Ovary (tissue), 3 donors: ENCODE data around the gene PALD1.

ENCODE experiments used
- EP300 ChIP-seq: sonication (generic); formaldehyde crosslinking; IDR thresholded peaks from one replicate; pipeline ENCODE4 v1.6.1; 2017; ENCODE audit warnings: antibody characterized with exemption
- POLR2A ChIP-seq: fragments of 450-650 bp; IDR thresholded peaks from one replicate; pipeline ENCODE4 v1.6.1; 2017; ENCODE audit warnings: antibody characterized with exemption, mild to moderate bottlenecking, moderate library complexity
- TF ChIP-seq, protein P1 (sequence below), 3 donors: fragments of 450-650 bp in 2 of 3; fragments of 200-600 bp in 1 of 3; IDR thresholded peaks; one replicate each; pipeline versions ENCODE4 v1.5.1 to v1.8.0; 2016 to 2022; ENCODE audit warnings: antibody characterized with exemption in 3 of 3, mild to moderate bottlenecking in 1 of 3
- donor health status: DM: no; HTN: no; CAD: no.

GRCh38 chr10:70542565-70542938 is 64.0 kb downstream of the PALD1 start:
- TF ChIP-seq POLR2A: no peak
- TF ChIP-seq, protein P1, sequence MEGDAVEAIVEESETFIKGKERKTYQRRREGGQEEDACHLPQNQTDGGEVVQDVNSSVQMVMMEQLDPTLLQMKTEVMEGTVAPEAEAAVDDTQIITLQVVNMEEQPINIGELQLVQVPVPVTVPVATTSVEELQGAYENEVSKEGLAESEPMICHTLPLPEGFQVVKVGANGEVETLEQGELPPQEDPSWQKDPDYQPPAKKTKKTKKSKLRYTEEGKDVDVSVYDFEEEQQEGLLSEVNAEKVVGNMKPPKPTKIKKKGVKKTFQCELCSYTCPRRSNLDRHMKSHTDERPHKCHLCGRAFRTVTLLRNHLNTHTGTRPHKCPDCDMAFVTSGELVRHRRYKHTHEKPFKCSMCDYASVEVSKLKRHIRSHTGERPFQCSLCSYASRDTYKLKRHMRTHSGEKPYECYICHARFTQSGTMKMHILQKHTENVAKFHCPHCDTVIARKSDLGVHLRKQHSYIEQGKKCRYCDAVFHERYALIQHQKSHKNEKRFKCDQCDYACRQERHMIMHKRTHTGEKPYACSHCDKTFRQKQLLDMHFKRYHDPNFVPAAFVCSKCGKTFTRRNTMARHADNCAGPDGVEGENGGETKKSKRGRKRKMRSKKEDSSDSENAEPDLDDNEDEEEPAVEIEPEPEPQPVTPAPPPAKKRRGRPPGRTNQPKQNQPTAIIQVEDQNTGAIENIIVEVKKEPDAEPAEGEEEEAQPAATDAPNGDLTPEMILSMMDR (IDR thresholded peaks at IDR 0.05): no peak
- TF ChIP-seq EP300: no peak
